Measurements from ENCODE around the gene DRD4.

DRD4 gene

GRCh38 chr11:623349-623869 is 13.7 kb upstream of the DRD4 start:
- no peak for DNase-seq (ENCODE audit: low spot score)

GRCh38 chr11:623999-624704 is 12.9 kb upstream of the DRD4 start:
- DNase-seq (ENCODE audit: low spot score): no peak

DNA sequence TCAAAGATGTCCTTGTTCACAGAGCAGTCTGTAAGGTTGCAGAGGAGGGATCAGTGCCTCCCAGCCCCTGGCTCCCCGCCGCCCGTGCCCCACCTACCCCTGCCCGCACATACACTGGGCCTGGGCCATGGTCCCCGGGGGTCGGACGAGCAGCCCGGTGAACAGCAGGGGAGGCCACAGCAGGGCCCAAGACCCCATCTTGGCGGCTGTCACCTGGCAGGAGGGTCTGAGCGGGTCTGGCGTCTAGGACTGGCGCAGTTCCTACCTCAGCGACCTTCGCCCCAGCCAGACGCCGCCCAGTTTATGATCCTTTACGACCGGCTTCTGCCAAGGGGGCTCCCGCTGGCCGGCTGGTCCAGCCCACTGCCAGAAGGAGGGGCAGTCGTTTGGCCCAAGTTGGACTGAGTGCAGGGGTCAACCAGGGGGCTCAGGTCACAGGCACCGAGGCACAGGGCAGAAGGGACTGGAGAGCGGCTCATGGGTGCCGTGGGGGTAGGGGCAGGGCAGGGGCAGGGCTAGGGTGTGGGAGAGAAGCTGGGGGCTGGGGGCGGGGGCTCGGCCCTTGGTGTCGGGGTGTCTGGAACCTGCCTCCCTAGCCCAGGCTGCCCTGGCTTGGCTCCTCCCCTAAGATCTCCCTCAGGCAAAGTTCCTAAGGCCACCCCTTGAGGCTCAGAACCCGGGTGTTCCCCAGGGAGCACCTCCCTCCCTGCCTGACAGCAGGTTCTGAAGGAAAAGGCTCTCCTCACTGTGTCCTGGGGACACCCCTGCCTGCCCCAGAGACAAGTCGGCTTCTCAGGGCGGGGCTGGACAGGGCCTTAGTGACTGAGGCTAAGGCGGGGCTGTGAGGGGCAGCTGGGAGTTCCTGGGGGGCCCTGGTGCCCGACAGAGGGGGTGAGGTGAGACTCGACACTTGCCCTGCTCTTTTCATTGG is 12.1 kb upstream of the DRD4 start, which contains the start of gene CDHR5:
TSS of gene CDHR5 (minus strand) at position 251 of the 931 bp plus-strand sequence. CDS start at position 198, 53 bp downstream.
- DNase-seq (ENCODE audit: low spot score): no peak

- DNase-seq (ENCODE audit: low spot score): no peak
Observed at GRCh38 chr11:625636-626268, 11.3 kb upstream of the DRD4 start.

DNA sequence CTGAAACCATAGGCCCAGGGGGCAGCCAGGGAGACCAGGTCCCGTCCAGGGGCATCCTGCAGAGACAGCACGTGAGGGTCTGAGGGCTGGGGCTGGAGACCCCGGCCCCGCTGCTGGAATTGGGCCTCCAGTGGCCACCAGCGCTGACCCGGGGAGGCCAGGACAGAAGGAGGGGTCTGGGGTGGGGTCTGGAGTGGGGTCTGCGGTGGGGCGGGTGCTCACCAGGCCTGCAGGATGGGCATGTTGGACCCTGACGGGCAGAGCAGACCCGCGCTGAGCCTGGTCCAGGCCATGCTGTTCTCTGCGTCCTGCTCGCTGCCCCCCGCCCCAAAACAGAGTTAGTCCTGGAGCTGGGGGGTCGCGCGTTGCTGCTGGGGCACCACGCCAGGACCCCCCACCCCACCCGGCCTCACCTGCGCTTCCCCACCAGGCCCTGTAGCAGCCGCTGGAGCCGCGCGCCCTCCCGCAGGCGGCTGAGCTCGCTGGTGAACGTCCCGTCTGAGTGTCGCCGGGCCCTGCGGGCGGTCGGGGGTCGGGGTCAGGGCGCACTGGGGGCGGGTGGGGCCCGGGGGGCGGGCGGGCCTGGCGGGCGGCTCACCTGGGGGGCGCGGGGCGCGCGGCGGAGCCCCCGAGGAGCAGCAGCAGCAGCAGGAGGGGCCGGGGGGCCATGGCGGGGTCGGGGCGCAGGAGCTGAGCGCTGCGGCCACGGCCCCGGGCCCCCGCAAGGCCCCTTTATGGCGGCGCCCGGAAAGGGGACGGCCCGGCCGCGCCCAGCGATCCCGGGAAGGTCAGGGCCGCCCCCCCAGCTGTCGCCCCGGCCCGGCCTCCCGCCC is 10.4 kb upstream of the DRD4 start, which contains the start of gene SCT:
TSS of gene SCT (minus strand) at position 707 of the 833 bp plus-strand sequence. CDS start at position 669, 38 bp downstream.
- DNase-seq (ENCODE audit: low spot score): no peak

DNA sequence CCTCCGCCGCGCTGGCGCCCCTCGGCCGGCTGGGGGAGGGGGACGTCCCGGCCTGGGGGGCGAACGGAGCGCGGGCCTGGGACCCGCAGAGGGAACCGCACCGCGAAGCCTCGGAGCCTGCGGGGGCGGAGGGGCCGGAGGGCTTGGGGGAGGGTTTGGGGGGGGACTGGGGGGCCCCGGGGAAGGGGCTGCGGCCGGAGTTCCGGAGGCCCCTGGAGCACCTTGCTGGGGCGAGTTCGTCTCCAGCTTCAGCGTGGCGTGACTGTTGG is 9.8 kb upstream of the DRD4 start:
- DNase-seq (ENCODE audit: low spot score): no peak

DNA sequence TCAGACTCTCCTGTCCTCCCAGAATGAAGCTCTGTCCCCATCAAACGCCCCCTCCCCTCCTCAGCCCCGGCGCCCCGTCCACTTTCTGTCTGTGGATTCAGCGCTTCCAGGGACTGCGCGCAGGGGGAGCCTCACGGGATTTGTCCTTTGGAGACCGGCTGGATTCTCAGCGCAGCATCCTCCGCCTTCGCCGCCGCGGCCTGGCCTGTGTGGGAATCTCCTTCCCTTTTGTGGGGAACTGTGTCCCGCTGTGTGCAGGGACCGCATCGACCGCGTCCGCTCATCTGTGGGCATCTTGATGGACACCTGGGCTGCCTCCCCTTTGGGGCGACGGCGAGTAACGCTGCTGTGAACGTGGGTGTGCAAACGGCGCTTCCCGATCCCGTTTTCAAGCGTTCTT is 9.0 kb upstream of the DRD4 start:
- no peak for DNase-seq (ENCODE audit: low spot score)

DNA sequence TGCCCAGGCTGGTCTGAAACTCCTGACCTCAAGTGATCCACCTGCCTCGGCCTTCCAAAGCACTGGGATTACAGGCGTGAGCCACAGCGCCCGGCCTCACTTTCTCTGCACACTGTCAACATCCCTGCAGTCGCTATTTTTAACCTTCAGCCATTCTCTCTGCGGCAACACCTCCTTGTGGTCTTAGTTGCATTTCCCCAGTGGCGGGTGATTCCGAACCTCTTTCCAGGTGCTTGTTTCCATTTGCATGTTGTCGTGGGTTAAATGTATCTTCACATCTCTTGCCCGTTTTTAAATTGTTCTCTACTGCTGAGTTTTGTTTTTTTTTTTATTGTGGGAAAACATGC is 7.9 kb upstream of the DRD4 start:
- no peak for DNase-seq (ENCODE audit: low spot score)

DNA sequence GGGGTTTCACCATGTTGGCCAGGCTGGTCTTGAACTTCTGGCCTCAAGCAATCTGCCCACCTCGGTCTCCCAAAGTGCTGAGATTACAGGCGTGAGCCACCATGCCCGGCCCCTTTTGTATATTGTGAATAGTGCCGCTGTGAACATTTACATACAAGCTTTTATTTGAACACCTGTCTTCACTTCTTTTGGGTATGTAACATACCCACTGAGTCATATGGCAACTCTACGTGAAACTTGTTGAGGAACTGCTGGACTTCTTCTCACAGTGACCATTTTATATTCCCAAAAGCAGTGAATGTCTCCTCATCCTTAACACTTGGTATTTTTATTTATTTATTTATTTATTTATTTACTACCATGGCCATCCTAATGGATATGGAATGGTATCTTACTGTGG is 6.2 kb upstream of the DRD4 start:
- no peak for DNase-seq (ENCODE audit: low spot score)

- DNase-seq (ENCODE audit: low spot score): no peak
Observed at GRCh38 chr11:635945-636510, 1.0 kb upstream of the DRD4 start.

- no peak for DNase-seq (ENCODE audit: low spot score)
Observed at GRCh38 chr11:637333-637592, 194 bp downstream of the DRD4 start.

GRCh38 chr11:637593-638521 is 788 bp downstream of the DRD4 start:
- no peak for DNase-seq (ENCODE audit: low spot score)

DNA sequence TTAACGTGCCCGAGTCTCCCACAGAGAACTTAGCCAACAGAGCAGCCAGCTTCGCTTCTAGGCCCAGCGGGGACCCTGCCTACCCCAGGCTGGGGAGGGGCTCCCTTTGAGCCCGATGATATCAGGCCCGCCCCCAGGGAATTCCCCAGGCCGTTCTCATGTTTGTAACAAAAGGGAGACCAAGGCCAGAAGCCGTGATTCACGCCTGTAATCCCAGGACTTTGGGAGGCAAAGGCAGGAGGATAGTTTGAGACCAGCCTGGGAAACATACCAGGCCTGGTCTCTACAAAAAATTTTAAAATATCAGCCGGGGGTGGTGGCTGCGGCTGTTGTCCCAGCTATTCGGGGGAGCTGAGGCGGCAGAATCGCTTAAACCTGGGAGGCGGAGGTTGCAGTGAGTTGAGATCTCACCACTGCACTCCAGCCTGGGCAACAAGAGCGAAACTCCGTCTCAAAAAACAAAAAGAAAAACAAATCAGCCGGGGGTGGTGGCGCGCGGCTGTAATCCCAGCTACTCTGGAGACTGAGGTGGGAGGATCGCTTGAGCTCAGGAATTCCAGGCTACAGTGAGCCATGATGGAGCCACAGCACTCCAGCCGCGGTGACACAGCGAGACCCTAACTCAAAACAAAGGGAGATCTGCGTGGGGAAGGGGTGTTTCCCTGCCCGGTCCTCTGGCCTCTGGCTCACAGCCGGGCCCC is 1.7 kb downstream of the DRD4 start:
- no peak for DNase-seq (ENCODE audit: low spot score)

- DNase-seq (ENCODE audit: low spot score): no peak
Observed at GRCh38 chr11:639332-639955, 2.4 kb downstream of the DRD4 start.

DNA sequence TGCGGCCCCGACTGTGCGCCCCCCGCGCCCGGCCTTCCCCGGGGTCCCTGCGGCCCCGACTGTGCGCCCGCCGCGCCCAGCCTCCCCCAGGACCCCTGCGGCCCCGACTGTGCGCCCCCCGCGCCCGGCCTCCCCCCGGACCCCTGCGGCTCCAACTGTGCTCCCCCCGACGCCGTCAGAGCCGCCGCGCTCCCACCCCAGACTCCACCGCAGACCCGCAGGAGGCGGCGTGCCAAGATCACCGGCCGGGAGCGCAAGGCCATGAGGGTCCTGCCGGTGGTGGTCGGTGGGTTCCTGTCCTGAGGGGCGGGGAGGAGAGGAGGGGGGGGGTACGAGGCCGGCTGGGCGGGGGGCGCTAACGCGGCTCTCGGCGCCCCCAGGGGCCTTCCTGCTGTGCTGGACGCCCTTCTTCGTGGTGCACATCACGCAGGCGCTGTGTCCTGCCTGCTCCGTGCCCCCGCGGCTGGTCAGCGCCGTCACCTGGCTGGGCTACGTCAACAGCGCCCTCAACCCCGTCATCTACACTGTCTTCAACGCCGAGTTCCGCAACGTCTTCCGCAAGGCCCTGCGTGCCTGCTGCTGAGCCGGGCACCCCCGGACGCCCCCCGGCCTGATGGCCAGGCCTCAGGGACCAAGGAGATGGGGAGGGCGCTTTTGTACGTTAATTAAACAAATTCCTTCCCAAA is 3.1 kb downstream of the DRD4 start:
- DNase-seq (ENCODE audit: low spot score): no peak

GRCh38 chr11:641806-642370 is 4.8 kb downstream of the DRD4 start:
- DNase-seq (ENCODE audit: low spot score): no peak

DNA sequence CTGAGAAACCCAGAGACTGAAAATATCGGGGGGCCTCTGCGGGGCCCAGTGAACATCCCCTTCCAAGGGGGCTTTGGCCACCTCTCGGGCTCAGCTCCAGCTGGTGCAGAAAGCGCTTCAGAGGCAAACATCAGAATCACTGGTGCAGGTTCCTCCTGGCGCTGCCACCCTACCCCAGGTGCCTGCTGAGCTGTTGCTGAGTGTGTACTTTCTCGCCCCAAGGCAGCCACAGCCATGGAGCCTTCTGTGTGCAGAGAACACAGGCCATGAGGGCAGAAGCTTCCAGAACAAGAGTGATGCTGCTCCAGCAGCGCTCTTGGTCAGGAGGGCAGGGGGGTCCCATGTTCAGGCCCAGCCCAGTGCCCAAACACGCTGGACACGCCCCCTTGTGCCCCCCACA is 6.3 kb downstream of the DRD4 start:
- DNase-seq (ENCODE audit: low spot score): no peak

All from pons (tissue), 1 donor.